Activated naive CD4-positive, alpha-beta T cell treated with Interleukin-2 at 50 U/mL for 16 hours (primary cell): ENCODE data around the gene ETFA.

Experiments
- DNase-seq: peaks from one replicate; pipeline ENCODE4 v3.0.0-alpha.2; 2020

The ETFA gene

DNA sequence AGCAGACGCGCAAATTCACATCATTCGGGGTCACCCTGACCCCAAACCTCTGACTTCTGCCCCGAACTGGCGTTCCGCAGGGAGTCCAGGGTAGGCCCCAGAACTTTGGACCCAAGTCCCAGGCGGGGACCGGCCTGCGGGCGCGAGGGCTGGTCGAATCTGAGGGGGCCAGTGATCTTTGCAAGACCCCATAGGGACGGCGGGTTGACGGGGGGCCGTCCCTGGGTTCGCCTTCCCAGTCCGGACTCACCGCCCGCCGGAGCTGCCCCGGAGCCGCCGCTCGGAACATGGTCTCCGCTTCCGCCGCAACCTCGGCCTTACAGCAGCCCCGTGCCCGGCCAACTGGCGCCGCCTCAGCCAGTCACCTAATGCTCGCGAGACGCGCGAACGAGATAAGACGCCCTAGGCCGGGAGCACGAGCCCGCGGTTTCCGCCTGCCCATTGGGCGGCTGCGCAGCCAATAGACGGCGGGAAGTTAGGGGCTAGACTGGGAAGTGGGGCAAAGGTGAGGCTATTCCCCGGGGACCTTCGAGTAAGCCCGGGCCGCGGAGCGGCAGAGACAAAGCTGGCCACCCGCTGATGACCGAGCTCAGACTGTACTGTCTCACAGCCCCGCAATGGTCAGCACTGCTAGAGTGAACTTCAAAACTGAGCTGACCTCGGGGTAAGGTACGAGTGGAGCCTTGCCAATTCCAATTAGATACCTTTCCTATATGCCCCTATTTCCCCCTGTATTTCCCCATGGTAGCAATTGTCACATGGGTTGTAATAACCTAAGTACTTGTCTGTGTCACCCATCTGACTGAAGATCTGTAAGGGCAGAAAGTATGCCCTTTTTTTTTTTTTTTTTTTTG, at the start of gene ETFA:
Gene ETFA (minus strand): TSS at position 370 of the 854 bp plus-strand sequence. CDS start 81 bp downstream, at position 289.
- DNase-seq, result peak; percentile 90

DNA sequence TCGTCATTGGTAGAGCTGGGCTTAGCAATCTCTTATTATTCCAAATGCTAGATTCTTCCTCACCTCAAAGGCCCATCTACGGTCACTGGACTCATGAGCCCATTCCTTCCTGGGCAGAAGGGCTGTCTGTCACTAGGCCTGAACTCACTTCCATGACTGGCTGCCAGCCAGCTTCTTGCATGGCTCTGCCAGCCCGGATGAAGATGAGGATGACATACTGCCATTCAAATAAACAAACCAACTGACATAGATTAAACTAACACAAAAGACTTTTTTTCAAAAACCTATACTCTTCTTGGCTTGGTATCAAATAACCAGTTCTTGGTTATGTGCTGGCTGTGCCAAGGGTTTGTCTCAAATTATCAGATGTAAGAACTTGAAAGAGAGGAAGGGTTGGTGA, 49.1 kb upstream of the ETFA start:
- no peak for DNase-seq

DNA sequence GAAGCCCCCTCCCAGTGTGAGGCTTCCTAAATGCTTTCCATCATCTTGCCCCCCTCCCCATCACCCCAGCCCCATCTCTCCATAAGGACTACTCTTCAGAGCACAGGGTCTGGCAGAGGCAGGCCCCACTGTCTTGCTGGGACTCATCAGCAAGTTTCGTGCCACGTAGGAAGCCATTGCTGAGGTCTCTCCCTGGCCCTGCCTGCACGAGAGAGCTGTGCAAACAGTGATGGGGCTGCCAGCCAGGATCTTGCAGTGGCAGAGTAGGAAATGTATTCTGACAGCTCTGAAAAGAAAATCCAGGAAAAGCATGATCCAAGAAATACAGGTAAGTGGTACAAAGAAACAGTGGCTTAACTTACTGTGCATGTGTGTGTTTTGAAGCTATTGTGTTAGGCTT, 47.9 kb upstream of the ETFA start:
- no peak for DNase-seq

DNA sequence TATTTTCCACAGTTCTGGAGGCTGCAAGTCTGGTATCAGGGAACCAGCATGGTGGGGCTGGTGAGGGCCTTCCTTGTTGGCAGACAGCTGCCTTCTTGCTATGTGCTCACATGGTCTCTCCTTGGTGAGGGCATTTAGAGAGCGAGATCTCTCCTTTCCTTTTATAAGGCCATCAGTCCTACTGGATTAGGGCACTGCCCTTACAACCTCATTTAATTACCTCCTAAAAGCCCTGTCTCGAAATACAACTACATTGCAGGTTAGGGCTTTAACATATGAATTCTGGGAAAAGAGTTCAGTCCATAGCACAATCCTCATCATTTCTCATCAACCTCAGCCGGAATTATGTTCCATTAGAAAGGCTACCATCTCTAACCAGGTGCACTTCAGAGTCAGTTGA, 47.2 kb upstream of the ETFA start:
- no peak for DNase-seq

DNA sequence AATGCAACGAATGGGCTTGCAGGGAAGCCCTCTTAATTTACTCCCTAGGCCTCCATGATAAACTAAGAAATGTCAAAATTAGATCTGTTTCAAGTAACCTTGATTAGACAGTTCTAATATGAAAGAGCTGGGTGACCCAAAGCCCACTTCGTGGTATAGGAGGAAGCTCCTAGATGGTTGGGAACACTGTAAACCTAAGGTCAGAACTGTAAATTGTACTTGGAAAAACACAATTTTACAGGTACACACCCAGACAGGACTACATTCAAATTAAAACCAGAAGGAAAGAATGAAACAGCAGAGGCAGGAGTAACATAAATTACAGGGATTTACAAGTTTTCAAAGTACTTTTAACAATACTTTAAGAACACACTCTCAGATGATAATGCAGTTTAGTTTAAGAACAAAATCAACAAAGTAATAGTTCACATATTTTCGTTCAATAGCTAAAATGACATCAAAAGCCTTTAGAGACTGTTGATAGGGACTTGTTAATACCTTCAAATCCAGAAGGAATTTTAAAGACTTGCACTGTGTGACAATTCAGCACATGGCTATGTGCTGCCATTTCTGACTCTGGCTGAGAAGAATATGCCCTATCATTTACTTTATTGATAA, 43.7 kb upstream of the ETFA start:
- DNase-seq, result no peak

DNA sequence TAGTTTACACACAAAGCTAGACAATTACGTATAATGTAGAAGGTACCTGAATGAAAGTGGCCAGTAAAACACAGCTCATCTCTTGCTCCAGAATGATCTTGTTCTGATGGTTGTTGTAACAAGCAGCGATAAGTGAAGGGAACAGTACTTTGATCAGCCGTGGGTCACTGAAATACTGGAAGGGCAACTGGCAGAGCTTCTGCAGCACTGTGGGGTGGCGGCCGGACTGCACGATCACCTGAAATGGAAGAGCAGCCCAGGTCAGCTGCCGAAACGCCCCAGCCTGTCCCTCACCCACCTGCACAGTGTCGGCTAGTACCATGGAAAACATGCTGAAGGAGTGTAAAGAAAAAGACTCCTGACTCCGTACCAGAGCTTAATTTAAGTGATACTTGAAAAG, 42.6 kb upstream of the ETFA start:
- no peak for DNase-seq

DNA sequence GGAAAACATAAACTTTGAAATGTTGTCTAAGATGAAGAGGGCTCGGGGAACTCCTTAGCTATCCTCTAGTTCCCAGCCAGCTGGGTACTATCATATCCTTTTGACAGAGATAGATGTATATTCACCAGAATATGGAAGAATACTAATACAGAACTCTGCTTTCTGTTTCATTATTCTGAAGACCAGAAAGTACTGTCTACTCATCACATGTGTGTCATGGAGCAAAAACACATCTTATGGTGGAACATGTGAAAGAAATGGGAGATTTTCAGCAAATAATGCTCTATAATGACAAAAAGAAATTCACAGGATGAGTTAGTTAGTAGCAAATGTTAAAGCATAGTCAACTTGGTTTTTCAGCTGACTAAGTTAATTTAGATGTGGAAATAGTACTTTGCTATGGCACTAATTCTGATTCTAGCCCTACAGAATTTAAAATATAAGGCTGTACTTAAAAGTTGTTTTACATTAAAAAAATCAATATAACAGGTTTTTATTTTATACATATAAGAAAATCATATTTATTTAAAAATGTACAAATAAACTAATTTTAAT, 41.8 kb upstream of the ETFA start:
- DNase-seq, result no peak

DNA sequence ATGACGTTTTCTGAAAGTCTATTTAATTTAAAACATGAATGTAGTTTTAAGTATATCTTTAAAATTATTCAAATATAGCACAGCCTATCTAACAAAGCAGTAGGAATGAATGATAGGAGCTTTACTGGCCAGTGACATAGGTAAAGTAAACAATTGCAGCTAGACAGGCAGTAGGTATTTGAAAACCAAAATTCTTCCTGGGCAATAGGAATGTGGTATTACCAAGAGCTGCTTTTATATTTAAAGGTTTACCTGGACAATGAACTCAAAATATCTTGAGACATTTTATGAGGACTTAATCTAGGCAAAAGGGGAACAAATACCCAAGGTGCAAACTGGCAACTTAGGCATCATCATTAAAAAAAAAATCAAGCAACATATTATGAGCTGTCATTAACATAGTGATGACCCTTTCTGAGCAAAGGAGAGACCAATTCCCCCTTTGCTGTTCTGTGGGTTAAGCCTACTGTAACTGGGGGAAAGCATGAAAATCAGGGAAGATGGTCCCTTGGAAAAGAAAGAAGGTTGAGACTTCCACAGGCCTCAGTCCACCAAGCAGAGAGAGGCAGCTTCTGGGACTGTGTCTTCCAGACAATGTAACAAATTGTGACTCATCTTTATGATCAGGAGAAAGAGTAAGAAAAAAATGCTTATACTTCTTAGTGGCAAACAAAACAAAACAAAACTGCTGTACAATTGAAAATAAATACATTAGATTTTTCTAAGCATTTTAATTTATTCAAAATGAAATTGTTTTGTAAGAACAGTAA, 38.2 kb upstream of the ETFA start:
- no peak for DNase-seq

DNA sequence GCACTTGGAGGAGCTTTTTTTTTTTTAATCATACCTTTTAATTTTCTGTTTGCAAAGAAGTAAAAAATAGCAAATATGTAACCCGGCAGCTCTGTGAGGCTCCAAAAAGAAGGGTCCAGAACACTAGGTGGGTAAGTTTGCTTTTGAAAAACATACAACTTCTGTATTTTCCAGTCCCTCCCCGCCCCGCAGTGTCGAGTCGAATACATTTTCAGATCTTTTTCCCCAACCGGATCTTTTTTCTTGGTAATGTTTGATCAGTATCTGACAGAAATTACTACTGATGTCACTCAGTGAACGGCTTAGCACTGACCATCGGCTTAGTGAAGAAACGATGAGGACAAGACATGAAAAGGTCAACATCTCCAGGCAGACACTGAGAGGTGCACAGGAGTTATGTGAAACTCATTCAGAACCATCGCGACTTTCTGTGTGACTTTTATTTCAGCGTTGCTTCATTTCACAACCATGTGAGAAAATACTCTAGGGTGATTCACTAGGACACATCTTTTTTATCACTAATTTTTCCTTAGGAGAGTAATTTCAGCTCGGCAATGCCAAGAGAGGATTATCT, 36.3 kb upstream of the ETFA start:
- no peak for DNase-seq

DNA sequence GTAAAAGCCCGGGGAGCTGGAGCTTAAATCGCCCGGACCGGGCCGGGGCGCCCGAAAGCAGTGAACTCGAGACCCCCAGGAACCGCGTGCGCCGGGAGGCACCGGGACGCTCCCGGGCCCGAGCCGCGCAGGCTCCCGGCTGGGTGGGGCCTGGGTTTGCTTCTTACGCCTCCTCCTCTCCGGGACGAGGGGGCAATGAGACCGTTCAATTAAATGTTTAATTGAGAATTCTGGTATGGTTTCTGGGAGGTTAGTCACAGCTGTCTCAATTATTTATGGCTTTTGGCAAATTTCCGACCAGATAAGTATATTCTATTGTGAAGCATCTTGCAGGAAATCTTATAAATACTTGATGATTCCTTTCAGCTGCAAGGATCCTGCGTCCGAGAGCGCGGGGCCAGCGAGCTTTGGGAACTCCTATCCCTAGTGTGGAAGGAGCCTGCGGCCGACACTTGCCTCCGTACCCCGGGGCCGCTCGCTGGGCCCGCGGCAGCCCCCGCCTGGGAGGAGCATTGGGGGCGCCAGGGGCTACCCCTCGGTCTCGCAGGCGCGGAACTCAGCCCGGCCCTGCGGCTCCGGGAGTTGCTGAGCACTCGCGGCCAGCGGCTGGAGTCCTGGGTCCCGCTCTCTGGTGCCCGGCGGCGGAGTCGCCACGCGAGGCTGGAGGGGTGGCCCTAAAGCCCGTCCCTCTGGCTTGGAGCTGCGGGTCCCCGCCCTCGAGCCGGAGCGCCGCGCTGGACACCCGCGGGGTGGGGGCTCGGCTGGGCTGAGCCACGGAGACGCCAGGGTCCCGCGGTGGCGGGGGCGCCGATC, 35.6 kb upstream of the ETFA start:
- DNase-seq, result no peak

DNA sequence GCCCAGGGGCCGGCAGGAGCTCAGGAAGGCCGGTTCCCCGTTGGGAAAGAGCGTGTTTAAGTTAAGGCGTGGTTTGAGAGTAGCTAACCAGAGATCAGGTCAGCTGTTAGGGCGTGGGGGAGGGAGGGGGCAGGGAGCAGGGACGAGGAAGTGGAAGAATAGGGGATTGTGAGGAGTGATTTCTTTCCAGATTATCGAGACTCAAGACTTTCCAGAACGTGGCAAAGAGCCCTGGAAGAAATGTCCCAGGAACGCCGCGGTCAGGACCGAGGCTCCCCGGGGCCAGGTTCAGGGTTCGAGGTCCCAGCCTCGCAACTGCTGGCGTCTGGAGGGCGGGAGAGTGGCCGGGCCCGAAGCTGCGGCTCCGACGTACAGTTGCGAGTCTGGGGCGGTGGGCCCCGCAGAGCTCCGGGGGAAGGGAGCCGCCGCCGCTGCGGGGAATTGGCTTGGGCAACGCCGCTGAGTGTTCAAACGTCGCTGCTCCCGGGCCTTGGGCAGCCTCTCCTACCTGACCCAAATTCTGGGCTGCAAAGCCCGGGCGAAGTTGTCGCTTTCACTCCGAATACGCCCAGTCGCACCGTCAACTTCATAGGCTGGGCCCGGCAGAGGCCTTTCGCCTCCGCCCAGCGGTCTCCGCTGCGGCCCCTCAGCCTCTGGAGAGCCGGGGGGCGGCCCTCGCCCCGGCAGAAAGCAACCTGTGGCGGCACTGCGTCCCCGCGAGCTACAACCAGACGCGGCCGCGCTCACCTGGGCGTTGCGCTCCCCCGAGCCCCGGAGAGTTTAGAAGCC, 34.8 kb upstream of the ETFA start:
- no peak for DNase-seq

DNA sequence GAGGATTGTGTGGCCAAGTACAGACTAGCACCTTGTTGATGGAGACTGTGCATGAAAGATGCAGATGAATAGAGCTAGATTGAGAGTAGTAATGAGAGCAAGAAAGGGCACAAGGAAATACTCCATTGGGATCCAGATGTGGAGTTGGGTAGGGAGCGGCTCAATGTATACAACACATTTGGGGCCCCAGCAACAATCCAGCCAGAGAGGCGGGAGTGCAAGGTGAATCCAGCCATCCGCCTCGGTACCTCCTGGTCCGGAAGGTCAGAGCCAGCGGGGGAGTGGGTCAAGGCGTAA, 34.3 kb upstream of the ETFA start:
- no peak for DNase-seq

DNA sequence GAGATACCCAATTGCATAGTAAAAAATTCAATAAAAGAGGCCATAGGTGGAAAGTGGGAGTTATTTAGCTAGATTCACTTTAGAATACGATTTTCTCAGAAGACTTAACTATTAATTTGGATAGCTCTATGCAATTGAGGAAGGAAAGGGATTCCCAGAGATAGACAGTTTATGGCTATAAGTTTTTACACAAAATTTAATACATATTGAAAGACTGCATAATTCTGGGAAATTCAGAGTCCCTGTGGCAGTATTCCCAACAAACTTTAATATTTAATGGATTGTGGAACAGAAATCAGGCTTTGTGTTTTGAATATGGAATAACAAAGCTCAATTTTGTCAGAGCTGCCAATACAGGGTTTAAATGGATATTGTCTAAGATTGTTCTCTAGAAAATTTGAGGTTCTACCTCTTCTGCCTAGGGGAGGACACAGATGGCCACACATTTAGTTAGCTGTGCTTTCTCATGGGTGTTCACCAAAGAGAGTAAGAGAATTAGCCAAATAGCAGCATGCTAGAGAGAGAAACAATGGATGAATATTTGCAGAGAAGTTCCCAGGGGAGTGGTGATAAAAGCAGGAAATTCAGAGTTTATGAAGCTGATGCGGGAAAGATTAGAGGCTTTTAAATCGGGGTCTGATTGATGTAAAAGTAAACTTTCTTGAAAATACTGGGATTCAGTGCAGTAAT, 33.8 kb upstream of the ETFA start:
- no peak for DNase-seq

DNA sequence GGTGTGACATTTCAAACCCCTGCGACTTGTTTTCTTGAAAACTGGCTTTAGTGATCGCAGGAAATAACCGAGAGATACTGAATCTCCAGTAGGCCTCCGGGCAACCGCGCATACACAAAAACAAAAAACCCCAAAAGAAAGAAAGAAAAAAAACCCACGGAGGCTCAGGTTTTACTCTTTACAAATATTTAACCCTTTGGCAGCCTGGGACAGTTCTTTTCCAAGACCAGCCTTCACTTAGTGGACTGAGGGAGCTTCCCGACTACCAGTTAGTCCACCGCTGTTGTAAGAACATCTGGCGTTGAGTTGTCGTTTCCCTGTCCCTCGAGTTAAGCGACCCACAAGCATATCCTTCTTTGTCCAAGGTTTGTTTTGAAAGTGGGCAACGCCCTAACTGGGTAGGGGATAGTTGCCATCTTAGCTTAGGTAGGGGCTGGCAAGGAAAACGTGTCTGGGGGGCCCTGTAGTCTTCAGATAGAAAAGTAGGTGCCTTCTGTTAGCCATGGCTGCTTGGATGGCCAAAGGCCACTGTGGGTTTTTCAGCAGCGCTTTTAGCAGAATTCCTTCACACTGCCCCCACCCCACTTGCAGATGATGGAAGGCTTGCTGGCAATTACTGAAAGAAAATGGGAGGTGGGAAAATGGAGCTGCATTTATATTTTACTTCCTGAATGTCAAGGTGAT, 32.2 kb upstream of the ETFA start:
- DNase-seq, result no peak

DNA sequence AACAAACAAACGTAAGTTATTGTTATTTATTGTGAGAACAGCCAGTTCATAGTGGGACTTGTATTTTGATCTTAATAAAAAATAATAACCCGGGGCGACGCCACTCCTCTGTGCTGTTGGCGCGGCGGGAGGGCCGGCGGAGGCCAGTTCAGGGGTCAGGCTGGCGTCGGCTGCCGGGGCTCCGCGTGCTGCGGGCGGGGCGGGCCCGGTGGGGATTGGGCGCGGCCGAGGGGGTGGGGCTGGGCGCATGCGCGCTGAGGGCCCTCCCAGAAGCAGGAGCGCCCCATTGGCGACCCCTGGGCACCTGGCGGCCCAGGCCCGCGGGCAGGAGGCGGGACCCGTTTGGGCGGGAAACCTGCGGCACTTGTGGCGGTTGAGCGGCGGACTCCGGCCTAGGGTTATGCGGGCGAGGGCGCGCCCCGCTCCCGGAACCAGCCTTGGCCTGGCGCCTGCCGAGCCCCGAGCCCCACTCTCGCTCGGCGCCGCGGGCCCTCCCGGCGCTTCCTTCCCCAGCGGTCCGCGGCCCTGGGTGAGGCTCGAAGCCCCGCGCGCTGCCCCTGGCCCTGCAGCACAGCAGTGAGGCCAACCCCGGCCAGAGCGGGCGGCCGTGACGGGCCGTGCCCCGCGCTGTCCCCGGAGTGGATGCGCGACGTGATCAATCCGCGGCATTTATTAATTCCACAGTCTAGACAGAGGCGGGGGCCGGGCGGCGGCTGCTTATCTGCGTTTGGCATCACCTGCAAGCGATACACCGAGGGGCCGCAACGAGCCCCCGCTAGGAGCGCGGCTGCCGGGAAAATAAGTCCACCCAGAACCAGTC, 31.3 kb upstream of the ETFA start:
- DNase-seq, result no peak

DNA sequence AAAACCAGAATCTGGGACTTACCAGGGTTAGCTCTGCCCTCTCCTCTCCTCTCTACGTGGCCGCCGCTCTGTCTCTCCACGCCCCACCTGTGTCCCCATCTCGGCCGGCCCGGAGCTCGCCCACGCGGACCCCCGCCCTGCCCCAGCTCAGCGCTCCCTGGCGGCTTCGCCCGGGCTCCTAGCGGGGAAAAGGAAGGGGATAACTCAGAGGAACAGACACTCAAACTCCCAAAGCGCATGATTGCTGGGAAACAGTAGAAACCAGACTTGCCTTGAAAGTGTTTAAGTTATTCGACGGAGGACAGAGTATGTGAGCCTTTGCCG, 30.8 kb upstream of the ETFA start:
- DNase-seq, result no peak

DNA sequence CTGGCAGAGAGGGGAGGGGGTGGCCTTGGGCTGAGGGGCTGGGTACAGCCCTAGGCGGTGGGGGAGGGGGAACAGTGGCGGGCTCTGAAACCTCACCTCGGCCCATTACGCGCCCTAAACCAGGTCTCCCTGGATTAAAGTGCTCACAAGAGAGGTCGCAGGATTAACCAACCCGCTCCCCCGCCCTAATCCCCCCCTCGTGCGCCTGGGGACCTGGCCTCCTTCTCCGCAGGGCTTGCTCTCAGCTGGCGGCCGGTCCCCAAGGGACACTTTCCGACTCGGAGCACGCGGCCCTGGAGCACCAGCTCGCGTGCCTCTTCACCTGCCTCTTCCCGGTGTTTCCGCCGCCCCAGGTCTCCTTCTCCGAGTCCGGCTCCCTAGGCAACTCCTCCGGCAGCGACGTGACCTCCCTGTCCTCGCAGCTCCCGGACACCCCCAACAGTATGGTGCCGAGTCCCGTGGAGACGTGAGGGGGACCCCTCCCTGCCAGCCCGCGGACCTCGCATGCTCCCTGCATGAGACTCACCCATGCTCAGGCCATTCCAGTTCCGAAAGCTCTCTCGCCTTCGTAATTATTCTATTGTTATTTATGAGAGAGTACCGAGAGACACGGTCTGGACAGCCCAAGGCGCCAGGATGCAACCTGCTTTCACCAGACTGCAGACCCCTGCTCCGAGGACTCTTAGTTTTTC, 30.2 kb upstream of the ETFA start:
- DNase-seq, result no peak

DNA sequence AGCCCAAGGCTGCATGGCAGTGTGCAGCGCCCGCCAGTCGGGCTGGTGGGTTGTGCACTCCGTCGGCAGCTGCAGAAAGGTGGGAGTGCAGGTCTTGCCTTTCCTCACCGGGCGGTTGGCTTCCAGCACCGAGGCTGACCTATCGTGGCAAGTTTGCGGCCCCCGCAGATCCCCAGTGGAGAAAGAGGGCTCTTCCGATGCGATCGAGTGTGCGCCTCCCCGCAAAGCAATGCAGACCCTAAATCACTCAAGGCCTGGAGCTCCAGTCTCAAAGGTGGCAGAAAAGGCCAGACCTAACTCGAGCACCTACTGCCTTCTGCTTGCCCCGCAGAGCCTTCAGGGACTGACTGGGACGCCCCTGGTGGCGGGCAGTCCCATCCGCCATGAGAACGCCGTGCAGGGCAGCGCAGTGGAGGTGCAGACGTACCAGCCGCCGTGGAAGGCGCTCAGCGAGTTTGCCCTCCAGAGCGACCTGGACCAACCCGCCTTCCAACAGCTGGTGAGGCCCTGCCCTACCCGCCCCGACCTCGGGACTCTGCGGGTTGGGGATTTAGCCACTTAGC, 29.6 kb upstream of the ETFA start:
- DNase-seq, result peak; percentile 58
